A549 (cell line): Measurements from ENCODE around the gene ELP2.

Experiments used
- BHLHE40 ChIP-seq: IDR thresholded peaks from 2 replicates; pipeline ENCODE4 v1.6.1; 2012; ENCODE audit warnings: low read depth, low read length, inconsistent platforms
- CTCF ChIP-seq: fragments of >200 bp; sonication (Bioruptor Twin); formaldehyde crosslinking; IDR thresholded peaks from 3 replicates; pipeline ENCODE4 v1.5.1; 2016
- EHF ChIP-seq: fragments of 250-450 bp; sonication (Bioruptor Pico); IDR thresholded peaks from 2 replicates; pipeline ENCODE4 v1.5.0; 2020; ENCODE audit warnings: mild to moderate bottlenecking
- KDM5A ChIP-seq: fragments of 200-600 bp; sonication (generic); IDR thresholded peaks from 2 replicates; pipeline ENCODE4 v1.6.1; 2016; ENCODE audit warnings: antibody characterized with exemption, mild to moderate bottlenecking
- MAX ChIP-seq: IDR thresholded peaks from 2 replicates; pipeline ENCODE4 v1.6.1; 2012
- POLR2A ChIP-seq: IDR thresholded peaks from 2 replicates; pipeline ENCODE4 v1.6.1; 2012; ENCODE audit warnings: mild to moderate bottlenecking, low read length
- USF2 ChIP-seq: fragments of 450-650 bp; IDR thresholded peaks from 2 replicates; pipeline ENCODE4 v1.6.1; 2014; ENCODE audit warnings: antibody characterized with exemption

- TF ChIP-seq USF2 (no peak), MAX (no peak), POLR2A (no peak), EHF (CRISPR knock-in tag) (no peak), CTCF (no peak), BHLHE40 (no peak), KDM5A (no peak)
Measured at GRCh38 chr18:36096955-36097354, 32.7 kb upstream of the ELP2 start.
